Tibial nerve (tissue), 4 donors: ENCODE results near the gene PHOX2A. TPM values are rescaled to one million over a fixed set of nuclear protein-coding genes. Genes with fewer than 3 reads are reported as not detected.
A peak's percentile ranks its signal among the peaks of the same experiment; 100 is the strongest.
"Not testable (repeated sequence)": the region's sequence is repeated elsewhere in the genome, so short reads cannot be mapped to it uniquely, and the experiment has no call there.

Experiments
- DNase-seq, 2 donors: peaks; one replicate each; pipeline ENCODE4 v3.0.0-alpha.2; 2019; ENCODE audit warnings: low spot score in 2 of 2
- H3K27ac ChIP-seq, 4 donors: fragments of 200-600 bp; sonication (generic) in 3 of 4; one replicate each; pipeline ENCODE4 v1.5.1; 2017 to 2019; ENCODE audit warnings: mild to moderate bottlenecking in 1 of 4
- H3K27me3 ChIP-seq, 2 donors: fragments of 200-600 bp; sonication (generic) in 1 of 2; one replicate each; pipeline versions ENCODE4 v1.5.1 to v1.6.0; 2017 to 2019
- H3K36me3 ChIP-seq, 3 donors: fragments of 200-600 bp; sonication (generic); one replicate each; pipeline ENCODE4 v1.5.1; 2018 to 2019
- H3K4me1 ChIP-seq, 4 donors: fragments of 200-600 bp; sonication (generic) in 3 of 4; one replicate each; pipeline ENCODE4 v1.5.1; 2017 to 2019
- H3K4me3 ChIP-seq, 4 donors: fragments of 200-600 bp; sonication (generic) in 3 of 4; one replicate each; pipeline ENCODE4 v1.5.1; 2017 to 2019; ENCODE audit warnings: mild to moderate bottlenecking in 1 of 4, moderate library complexity in 1 of 4
- H3K9me3 ChIP-seq, 4 donors: fragments of 200-600 bp; sonication (generic) in 3 of 4; one replicate each; pipeline ENCODE4 v1.5.1; 2017 to 2019
- EP300 ChIP-seq, 2 donors: sonication (generic); formaldehyde crosslinking; IDR thresholded peaks; one replicate each; pipeline ENCODE4 v1.6.1; 2017; ENCODE audit warnings: antibody characterized with exemption in 2 of 2, mild to moderate bottlenecking in 1 of 2
- POLR2A ChIP-seq, 2 donors: fragments of 450-650 bp; IDR thresholded peaks; one replicate each; pipeline ENCODE4 v1.6.1; 2017; ENCODE audit warnings: antibody characterized with exemption in 2 of 2, mild to moderate bottlenecking in 2 of 2, moderate library complexity in 2 of 2
- WGBS, 2 donors: methylation state at CpG; one replicate each; pipeline ENCODE4 v1.1.5; 2018; 5-methylcytosine and 5-hydroxymethylcytosine counted together
- total RNA-seq, 4 donors: library from RNA; depleted of rRNA; stranded (reverse); fragments of >200 nt; gene quantifications; one replicate each; pipeline ENCODE4 v1.1.0, GENCODE V29; 2016
- TF ChIP-seq, protein P1 (sequence below), 5 experiments: fragments of 200-600 bp in 3 of 5; fragments of 450-650 bp in 2 of 5; sonication (generic) in 3 of 5; IDR thresholded peaks; one replicate each; pipeline ENCODE4 v1.5.1; 2016 to 2019; ENCODE audit warnings: antibody characterized with exemption in 5 of 5, mild to moderate bottlenecking in 3 of 5, moderate library complexity in 2 of 5

The PHOX2A gene
- total RNA-seq, 4 donors from 2014 or later = not detected

DNA sequence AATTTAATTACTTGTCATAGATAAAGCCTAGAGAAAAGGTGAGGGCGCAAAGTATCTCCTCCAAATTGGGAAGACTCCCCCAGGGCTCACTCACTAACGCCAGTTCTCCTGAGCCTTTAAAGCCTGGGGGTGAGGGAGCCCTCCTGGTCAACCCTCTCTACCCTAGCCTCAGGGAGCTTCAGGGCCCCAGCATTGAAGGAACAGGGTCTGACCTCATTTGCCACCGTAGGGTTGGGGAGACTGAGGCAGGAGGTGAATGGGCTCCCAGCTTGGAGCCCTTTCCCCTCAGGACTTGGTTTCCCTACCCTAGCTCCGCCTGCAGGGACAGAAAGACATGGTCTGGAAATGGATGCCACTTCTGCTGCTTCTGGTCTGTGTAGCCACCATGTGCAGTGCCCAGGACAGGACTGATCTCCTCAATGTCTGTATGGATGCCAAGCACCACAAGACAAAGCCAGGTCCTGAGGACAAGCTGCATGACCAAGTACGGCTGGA lies 25.7 kb downstream of the PHOX2A start:
- TF ChIP-seq EP300 (IDR thresholded peaks at IDR 0.05) (no peak), POLR2A (IDR thresholded peaks at IDR 0.05) (no peak)
- TF ChIP-seq, protein P1, sequence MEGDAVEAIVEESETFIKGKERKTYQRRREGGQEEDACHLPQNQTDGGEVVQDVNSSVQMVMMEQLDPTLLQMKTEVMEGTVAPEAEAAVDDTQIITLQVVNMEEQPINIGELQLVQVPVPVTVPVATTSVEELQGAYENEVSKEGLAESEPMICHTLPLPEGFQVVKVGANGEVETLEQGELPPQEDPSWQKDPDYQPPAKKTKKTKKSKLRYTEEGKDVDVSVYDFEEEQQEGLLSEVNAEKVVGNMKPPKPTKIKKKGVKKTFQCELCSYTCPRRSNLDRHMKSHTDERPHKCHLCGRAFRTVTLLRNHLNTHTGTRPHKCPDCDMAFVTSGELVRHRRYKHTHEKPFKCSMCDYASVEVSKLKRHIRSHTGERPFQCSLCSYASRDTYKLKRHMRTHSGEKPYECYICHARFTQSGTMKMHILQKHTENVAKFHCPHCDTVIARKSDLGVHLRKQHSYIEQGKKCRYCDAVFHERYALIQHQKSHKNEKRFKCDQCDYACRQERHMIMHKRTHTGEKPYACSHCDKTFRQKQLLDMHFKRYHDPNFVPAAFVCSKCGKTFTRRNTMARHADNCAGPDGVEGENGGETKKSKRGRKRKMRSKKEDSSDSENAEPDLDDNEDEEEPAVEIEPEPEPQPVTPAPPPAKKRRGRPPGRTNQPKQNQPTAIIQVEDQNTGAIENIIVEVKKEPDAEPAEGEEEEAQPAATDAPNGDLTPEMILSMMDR (IDR thresholded peaks at IDR 0.05) = no peak
- no peak for DNase-seq
- H3K4me3 ChIP-seq = peak overlapping the region in 1 of 4 donors; percentile 20

DNA sequence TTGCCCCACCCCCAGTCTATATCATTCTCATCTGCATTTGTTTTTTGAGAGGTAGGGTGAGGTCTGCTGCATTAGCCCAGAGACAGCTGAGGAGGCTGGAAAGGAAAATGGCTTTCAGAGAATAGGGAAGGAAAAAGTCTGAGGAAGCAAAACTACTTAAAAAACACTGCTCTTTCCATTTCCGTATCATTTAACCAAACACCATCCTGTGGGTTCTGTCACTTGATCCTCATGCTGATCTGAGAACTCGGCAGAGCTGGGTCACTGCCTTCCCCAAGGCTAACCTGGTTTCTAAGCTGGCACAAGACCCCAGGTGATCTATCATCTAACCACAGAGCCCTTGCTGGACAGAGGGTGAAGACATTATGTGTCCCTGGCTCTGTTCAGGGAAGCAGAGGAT lies 26.1 kb downstream of the PHOX2A start:
- 31 to 46% methylated on average over 2 of the region's 2 CpGs for WGBS, 2 donors

More for the DNA sequence above, 25.7 kb downstream of the PHOX2A start:
- WGBS, 2 donors = 82 to 87% methylated on average over 5 of the region's 5 CpGs
- H3K27me3 ChIP-seq = no peaks in the 10 kb centered on the region
- no peaks in the 10 kb centered on the region for H3K36me3 ChIP-seq
- H3K4me1 ChIP-seq = peaks cover 0 to 14% (median 11%) of the 10 kb centered on the region in 4 donors
- no peaks in the 10 kb centered on the region for H3K9me3 ChIP-seq
- H3K27ac ChIP-seq = peak overlapping the region in 2 of 4 donors; percentile 15 to 60

DNA sequence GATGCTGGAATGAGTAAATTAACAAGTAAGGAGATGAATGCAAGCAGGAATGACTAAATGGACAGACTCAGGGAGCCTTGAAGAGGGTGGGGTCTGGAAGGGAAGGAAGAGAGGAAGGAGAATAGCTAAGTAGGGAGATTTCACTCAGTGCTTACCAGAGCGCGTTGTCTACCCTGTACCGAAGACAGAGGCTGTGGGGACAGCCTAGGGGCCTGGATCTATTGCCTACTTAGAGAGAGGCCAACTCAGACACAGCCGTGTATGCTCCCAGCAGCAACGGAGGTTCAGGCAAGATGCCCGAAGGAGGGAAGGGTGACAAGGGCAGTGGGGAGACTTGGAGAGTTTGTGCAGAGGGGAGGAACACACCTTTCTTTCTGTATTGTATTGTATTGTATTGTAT lies 27.3 kb downstream of the PHOX2A start, which contains the start of gene FOLR2:
Gene FOLR2, plus strand, starts transcription at position 157 of the 400 bp plus-strand sequence. CDS start 1,791 bp downstream, outside the sequence.
- H3K27me3 ChIP-seq = no peaks in the 10 kb centered on the region
- no peaks in the 10 kb centered on the region for H3K9me3 ChIP-seq
- TF ChIP-seq, protein P1 (IDR thresholded peaks at IDR 0.05) = no peak
- TF ChIP-seq POLR2A (IDR thresholded peaks at IDR 0.05) (no peak), EP300 (IDR thresholded peaks at IDR 0.05) (no peak)
- H3K4me1 ChIP-seq = peaks cover 0 to 3% (median 1%) of the 10 kb centered on the region in 4 donors
- H3K27ac ChIP-seq = no peak within 1 kb of the TSS
- no peak for DNase-seq
- WGBS, 2 donors = 76 to 78% methylated on average over 6 of the region's 6 CpGs
- peak within 1 kb of the TSS in 2 of 4 donors; percentile 7 to 38 for H3K4me3 ChIP-seq
- no peaks in the 10 kb centered on the region for H3K36me3 ChIP-seq

More for the DNA sequence above, 26.1 kb downstream of the PHOX2A start:
- DNase-seq = no peak
- Histone ChIP-seq H3K36me3 (no peaks in the 10 kb centered on the region), H3K9me3 (no peaks in the 10 kb centered on the region), H3K4me3 (peak overlapping the region in 1 of 4 donors; percentile 38), H3K27me3 (no peaks in the 10 kb centered on the region), H3K27ac (peak overlapping the region in 2 of 4 donors; percentile 15 to 60), H3K4me1 (peaks cover 0 to 14% (median 11%) of the 10 kb centered on the region in 4 donors)
- TF ChIP-seq POLR2A (IDR thresholded peaks at IDR 0.05) = no peak
- TF ChIP-seq, protein P1 (IDR thresholded peaks at IDR 0.05) = no peak
- no peak for TF ChIP-seq EP300 (IDR thresholded peaks at IDR 0.05)

DNA sequence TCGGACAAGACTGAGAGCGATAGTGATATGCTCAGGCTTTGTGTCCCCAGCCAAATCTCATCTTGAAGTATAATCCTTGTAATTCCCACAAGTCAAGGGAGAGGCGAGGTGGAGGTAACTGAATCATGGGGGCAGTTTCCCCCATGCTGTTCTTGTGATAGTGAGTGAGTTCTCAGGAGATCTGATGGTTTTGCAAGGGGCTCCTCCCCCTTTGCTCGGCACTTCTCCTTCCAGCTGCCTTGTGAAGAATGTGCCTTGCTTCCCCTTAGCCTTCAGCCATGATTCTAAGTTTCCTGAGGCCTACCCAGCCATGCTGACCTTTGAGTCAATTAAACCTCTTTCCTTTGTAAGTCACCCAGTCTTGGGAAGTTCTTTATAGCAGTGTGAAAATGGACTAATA lies 34.9 kb downstream of the PHOX2A start:
- 67 to 78% methylated on average over 4 of the region's 4 CpGs for WGBS, 2 donors
- Histone ChIP-seq H3K4me3 (no peak overlapping the region), H3K27me3 (no peaks in the 10 kb centered on the region), H3K4me1 (no peaks in the 10 kb centered on the region), H3K9me3 (peaks cover 0 to 19% (median 3%) of the 10 kb centered on the region in 4 donors), H3K27ac (no peak overlapping the region), H3K36me3 (no peaks in the 10 kb centered on the region)
- TF ChIP-seq POLR2A (IDR thresholded peaks at IDR 0.05) (no peak), EP300 (IDR thresholded peaks at IDR 0.05) (no peak)
- TF ChIP-seq, protein P1 (IDR thresholded peaks at IDR 0.05) = no peak
- DNase-seq = no peak

DNA sequence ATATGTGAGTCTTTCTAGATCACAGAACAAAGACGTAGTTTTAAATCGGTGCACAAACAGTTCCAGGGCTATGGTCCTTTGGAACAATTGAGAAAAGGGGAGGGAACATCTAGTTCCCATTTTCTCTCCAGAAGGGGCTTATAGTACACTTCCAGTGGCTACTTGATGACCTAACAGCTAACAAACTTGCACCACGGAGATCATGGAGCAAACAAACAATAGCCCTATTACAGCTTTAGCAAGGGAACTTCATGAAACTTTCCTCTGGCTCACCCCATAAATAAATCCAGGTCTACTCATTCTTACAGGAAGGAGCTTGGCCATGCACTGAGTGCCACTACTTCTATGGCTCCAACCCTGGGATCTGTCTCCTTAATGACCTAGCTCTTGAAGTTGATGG lies 35.7 kb downstream of the PHOX2A start:
- DNase-seq = no peak
- Histone ChIP-seq H3K9me3 (peaks cover 0 to 19% (median 3%) of the 10 kb centered on the region in 4 donors), H3K4me3 (no peak overlapping the region), H3K4me1 (no peaks in the 10 kb centered on the region), H3K36me3 (no peaks in the 10 kb centered on the region), H3K27me3 (no peaks in the 10 kb centered on the region), H3K27ac (peak overlapping the region in 1 of 4 donors; percentile 62)
- TF ChIP-seq POLR2A (IDR thresholded peaks at IDR 0.05) (no peak), EP300 (IDR thresholded peaks at IDR 0.05) (no peak)
- TF ChIP-seq, protein P1 (IDR thresholded peaks at IDR 0.05) = no peak
- WGBS, 2 donors = 60 to 70% methylated on average over 3 of the region's 3 CpGs

DNA sequence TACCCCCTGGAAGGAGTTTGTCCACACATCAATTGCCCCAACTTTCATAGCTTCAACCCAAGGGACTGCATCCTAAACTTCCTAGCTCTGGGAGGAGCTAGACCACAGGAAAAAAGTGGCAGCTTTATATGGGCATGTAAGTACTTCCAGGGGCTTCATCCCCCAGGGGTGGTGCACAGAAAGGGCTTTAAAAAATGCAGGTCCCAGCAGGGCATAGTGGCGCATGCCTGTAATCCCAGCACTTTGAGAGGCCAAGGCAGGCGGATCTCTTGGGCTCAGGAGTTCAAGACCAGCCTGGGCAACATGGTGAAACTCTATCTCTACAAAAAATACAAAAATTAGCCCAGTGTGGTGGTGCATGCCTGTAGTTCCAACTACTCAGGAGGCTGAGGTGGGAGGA lies 37.2 kb downstream of the PHOX2A start:
- not testable (repeated sequence) for H3K4me3 ChIP-seq, H3K36me3 ChIP-seq
- 84 to 92% methylated on average over 2 of the region's 2 CpGs for WGBS, 2 donors

More for the DNA sequence above, 37.2 kb downstream of the PHOX2A start:
- not testable (repeated sequence) for H3K27me3 ChIP-seq, DNase-seq, H3K27ac ChIP-seq, H3K4me1 ChIP-seq
- H3K9me3 ChIP-seq = peaks cover 0 to 19% (median 3%) of the 10 kb centered on the region in 4 donors
